ENCODE data around the gene SOWAHA.

The SOWAHA gene

GRCh38 chr5:132807163-132807838 lies 5.8 kb upstream of the SOWAHA start:
- DNase-seq: peak; percentile 25 to 53
- TF ChIP-seq GATA1 (IDR thresholded peaks at IDR 0.05; ENCODE audit: low read depth, low read length) (no peak), POLR2A (IDR thresholded peaks at IDR 0.05; ENCODE audit: low read length) (no peak)

- no peak for TF ChIP-seq POLR2A (IDR thresholded peaks at IDR 0.05; ENCODE audit: low read length)
- no peak for TF ChIP-seq GATA1 (IDR thresholded peaks at IDR 0.05; ENCODE audit: low read depth, low read length)
- DNase-seq: no peak
Measured at GRCh38 chr5:132808448-132808847, 4.7 kb upstream of the SOWAHA start.

- TF ChIP-seq GATA1 (IDR thresholded peaks at IDR 0.05; ENCODE audit: low read depth, low read length): no peak
- TF ChIP-seq POLR2A (IDR thresholded peaks at IDR 0.05; ENCODE audit: low read length): no peak
- no peak for DNase-seq
Measured at GRCh38 chr5:132808866-132809265, 4.2 kb upstream of the SOWAHA start.

GRCh38 chr5:132810605-132811004 lies 2.5 kb upstream of the SOWAHA start:
- TF ChIP-seq GATA1 (IDR thresholded peaks at IDR 0.05; ENCODE audit: low read depth, low read length) (no peak), POLR2A (IDR thresholded peaks at IDR 0.05; ENCODE audit: low read length) (no peak)
- no peak for DNase-seq

GRCh38 chr5:132812123-132812765 lies 858 bp upstream of the SOWAHA start:
- no peak for DNase-seq
- TF ChIP-seq POLR2A (IDR thresholded peaks at IDR 0.05; ENCODE audit: low read length) (no peak), GATA1 (IDR thresholded peaks at IDR 0.05; ENCODE audit: low read depth, low read length) (no peak)

GRCh38 chr5:132813599-132814502 lies 749 bp downstream of the SOWAHA start:
- TF ChIP-seq GATA1 (IDR thresholded peaks at IDR 0.05; ENCODE audit: low read depth, low read length) (no peak), POLR2A (IDR thresholded peaks at IDR 0.05; ENCODE audit: low read length) (no peak)
- peak; percentile 52 to 62 for DNase-seq

- peak in 1 of 2 experiments; percentile 43 for DNase-seq
- TF ChIP-seq GATA1 (IDR thresholded peaks at IDR 0.05; ENCODE audit: low read depth, low read length) (no peak), POLR2A (IDR thresholded peaks at IDR 0.05; ENCODE audit: low read length) (no peak)
Measured at GRCh38 chr5:132814503-132815294, 1.6 kb downstream of the SOWAHA start.

- TF ChIP-seq GATA1 (IDR thresholded peaks at IDR 0.05; ENCODE audit: low read depth, low read length): no peak
- no peak for TF ChIP-seq POLR2A (IDR thresholded peaks at IDR 0.05; ENCODE audit: low read length)
- DNase-seq: no peak
Measured at GRCh38 chr5:132815454-132815853, 2.4 kb downstream of the SOWAHA start.

GRCh38 chr5:132816083-132816482 lies 3.0 kb downstream of the SOWAHA start:
- TF ChIP-seq POLR2A (IDR thresholded peaks at IDR 0.05; ENCODE audit: low read length) (no peak), GATA1 (IDR thresholded peaks at IDR 0.05; ENCODE audit: low read depth, low read length) (no peak)
- no peak for DNase-seq

GRCh38 chr5:132816554-132816953 lies 3.5 kb downstream of the SOWAHA start:
- DNase-seq: no peak
- TF ChIP-seq GATA1 (IDR thresholded peaks at IDR 0.05; ENCODE audit: low read depth, low read length) (no peak), POLR2A (IDR thresholded peaks at IDR 0.05; ENCODE audit: low read length) (no peak)

GRCh38 chr5:132817011-132817410 lies 3.9 kb downstream of the SOWAHA start:
- no peak for DNase-seq
- TF ChIP-seq GATA1 (IDR thresholded peaks at IDR 0.05; ENCODE audit: low read depth, low read length): no peak
- TF ChIP-seq POLR2A (IDR thresholded peaks at IDR 0.05; ENCODE audit: low read length): no peak

- no peak for DNase-seq
- TF ChIP-seq GATA1 (IDR thresholded peaks at IDR 0.05; ENCODE audit: low read depth, low read length) (no peak), POLR2A (IDR thresholded peaks at IDR 0.05; ENCODE audit: low read length) (no peak)
Measured at GRCh38 chr5:132819468-132819867, 6.4 kb downstream of the SOWAHA start.

- DNase-seq: peak; percentile 93 to 95
- TF ChIP-seq GATA1 (IDR thresholded peaks at IDR 0.05; ENCODE audit: low read depth, low read length) (no peak), POLR2A (IDR thresholded peaks at IDR 0.05; ENCODE audit: low read length) (no peak)
Measured at GRCh38 chr5:132820162-132820754, 7.2 kb downstream of the SOWAHA start.
